Caco-2 (cell line): ENCODE results near the gene AGTRAP. TPM values are rescaled to one million over a fixed set of nuclear protein-coding genes. Genes with fewer than 3 reads are reported as not detected.

Experiments
- BruUV-seq: library from RNA; stranded (reverse); fragments of 400-500 nt; replicated peaks from 2 replicates; lab custom pipeline; 2021; lab: Mats Ljungman, UMichigan
- CTCF ChIA-PET: fragments of 300-600 bp; sonication (Branson Sonifier 250); formaldehyde crosslinking; loops from one replicate; lab custom pipeline; 2022; ENCODE audit warnings: antibody characterized with exemption; lab: Charles Lee
- POLR2A ChIA-PET: fragments of 300-600 bp; sonication (Branson Sonifier 250); formaldehyde crosslinking; loops from one replicate; lab custom pipeline; 2022; ENCODE audit warnings: antibody characterized with exemption; lab: Charles Lee
- DNase-seq, 2 experiments: peaks; one replicate each; pipeline versions ENCODE4 v3.0.0 to v3.0.0-alpha.2; 2020 to 2022
- H3K27me3 ChIP-seq: replicated peaks from 2 replicates; pipeline ENCODE4 v1.6.0; 2011; ENCODE audit warnings: low read length; ENCODE audit not compliant: control insufficient read depth, insufficient read depth
- H3K36me3 ChIP-seq: 2 replicates; pipeline ENCODE4 v1.5.1; 2011; ENCODE audit warnings: low read length; ENCODE audit not compliant: control insufficient read depth, insufficient read depth
- H3K4me1 ChIP-seq: fragments of 250-450 bp; sonication (Bioruptor Pico); 2 replicates; pipeline ENCODE4 v1.5.1; 2020; ENCODE audit warnings: mild to moderate bottlenecking
- H3K4me3 ChIP-seq: 2 replicates; pipeline ENCODE4 v1.5.1; 2011; ENCODE audit warnings: low read depth, mild to moderate bottlenecking, control low read depth, low read length
- H3K9me3 ChIP-seq: fragments of 250-450 bp; sonication (Bioruptor Pico); 2 replicates; pipeline ENCODE4 v1.5.1; 2020; ENCODE audit warnings: mild to moderate bottlenecking, moderate library complexity
- H3K27ac Mint-ChIP-seq: one replicate; pipeline ENCODE4 v1.8.0; 2022; ENCODE audit warnings: mixed read lengths; ENCODE audit not compliant: unreplicated experiment
- H3K27me3 Mint-ChIP-seq: one replicate; pipeline ENCODE4 v1.8.0; 2022; ENCODE audit warnings: mixed read lengths; ENCODE audit not compliant: insufficient read depth, unreplicated experiment
- H3K36me3 Mint-ChIP-seq: one replicate; pipeline ENCODE4 v1.8.0; 2022; ENCODE audit warnings: mild to moderate bottlenecking, mixed read lengths; ENCODE audit not compliant: insufficient read depth, unreplicated experiment
- H3K4me1 Mint-ChIP-seq: one replicate; pipeline ENCODE4 v1.8.0; 2022; ENCODE audit warnings: low read depth, mixed read lengths; ENCODE audit not compliant: unreplicated experiment
- H3K4me3 Mint-ChIP-seq: one replicate; pipeline ENCODE4 v1.8.0; 2022; ENCODE audit warnings: mild to moderate bottlenecking, moderate library complexity, mixed read lengths; ENCODE audit not compliant: unreplicated experiment
- H3K9me3 Mint-ChIP-seq: one replicate; pipeline ENCODE4 v1.8.0; 2022; ENCODE audit warnings: mixed read lengths; ENCODE audit not compliant: unreplicated experiment
- CTCF ChIP-seq, 2 experiments: fragments of 200-600 bp in 1 of 2; IDR thresholded peaks; 1 replicate in 1 of 2; 2 replicates in 1 of 2; pipeline versions ENCODE4 v1.5.1 to v1.8.0; 2011 to 2022; ENCODE audit warnings: antibody characterized with exemption in 1 of 2, control low read depth in 1 of 2, inconsistent platforms in 1 of 2, low read depth in 1 of 2, low read length in 1 of 2, mild to moderate bottlenecking in 1 of 2, moderate library complexity in 1 of 2; ENCODE audit not compliant: insufficient read depth in 1 of 2, severe bottlenecking in 1 of 2, unreplicated experiment in 1 of 2
- intact Hi-C: fragments of 100-400 bp; cut with micrococcal nuclease; formaldehyde crosslinking; loops from one replicate; pipeline ENCODE4 v1.10.0; 2022; ENCODE audit not compliant: unreplicated experiment
- total RNA-seq: library from RNA; stranded (reverse); gene quantifications from 2 replicates; pipeline ENCODE4 v1.2.3, GENCODE V29; 2022

AGTRAP gene
- total RNA-seq, 1 experiment from 2014 or later: 44.4 TPM

GRCh38 chr1:11778336-11778735 lies 42.4 kb downstream of the AGTRAP start:
- intact Hi-C loops: no loop called here
- DNase-seq: no peak
- no peaks in the 10 kb centered on the region for H3K9me3 Mint-ChIP-seq
- H3K4me1 Mint-ChIP-seq: no peaks in the 10 kb centered on the region
- H3K9me3 ChIP-seq: no peaks in the 10 kb centered on the region
- CTCF ChIA-PET: no interaction called here
- no peak overlapping the region for H3K4me3 Mint-ChIP-seq
- H3K4me3 ChIP-seq: no peak overlapping the region
- H3K4me1 ChIP-seq: no peaks in the 10 kb centered on the region
- no peaks in the 10 kb centered on the region for H3K27me3 ChIP-seq
- no peaks in the 10 kb centered on the region for H3K36me3 Mint-ChIP-seq
- no peak overlapping the region for H3K27ac Mint-ChIP-seq
- TF ChIP-seq CTCF (IDR thresholded peaks at IDR 0.05; ENCODE audit: insufficient read depth in 1 of 2, low read depth in 1 of 2, low read length in 1 of 2, severe bottlenecking in 1 of 2, unreplicated experiment in 1 of 2): no peak
- no peaks in the 10 kb centered on the region for H3K27me3 Mint-ChIP-seq
- POLR2A ChIA-PET: no interaction called here
- BruUV-seq: no TSS peak
- no peaks in the 10 kb centered on the region for H3K36me3 ChIP-seq

DNA sequence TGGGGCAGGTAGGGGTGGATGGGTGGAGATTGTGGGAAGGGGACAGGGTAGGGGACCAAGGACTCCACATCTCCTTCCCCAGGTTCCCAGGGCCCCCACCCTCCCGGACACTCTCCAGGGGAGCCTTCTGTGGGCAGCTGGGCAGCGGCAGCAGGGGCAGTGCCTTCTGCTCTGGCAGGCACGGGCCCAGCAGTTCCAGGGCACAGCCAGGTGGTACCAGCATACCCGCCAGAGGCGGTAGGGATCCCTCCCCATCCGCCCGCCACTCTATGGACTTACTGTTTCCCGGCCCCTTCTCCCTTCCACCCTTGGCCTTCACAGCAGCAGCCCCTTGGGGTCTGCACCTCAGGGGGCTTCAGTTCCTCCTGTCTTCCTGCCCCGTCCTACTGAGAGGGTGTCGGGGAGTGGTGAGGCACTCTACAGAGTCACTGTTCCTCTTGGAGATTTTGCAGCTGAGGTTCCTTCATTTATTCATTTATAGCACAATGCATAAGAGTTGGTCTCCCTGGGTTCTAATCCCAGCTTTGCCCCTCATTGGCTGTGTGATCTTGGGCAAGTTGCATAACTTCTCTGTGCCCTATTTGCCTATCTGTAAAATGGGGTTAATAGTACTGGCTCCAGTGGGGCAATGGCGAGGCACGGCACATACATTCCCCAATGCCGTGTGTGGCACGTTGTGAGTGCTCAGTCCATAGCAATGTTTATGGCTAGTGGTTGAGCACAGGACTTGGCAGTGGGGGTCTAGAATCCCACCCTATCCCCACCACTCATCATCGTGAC lies 43.1 kb downstream of the AGTRAP start:
- no peak for DNase-seq
- no peaks in the 10 kb centered on the region for H3K4me1 Mint-ChIP-seq
- H3K4me3 ChIP-seq: no peak overlapping the region
- ChIA-PET POLR2A (no interaction called here), CTCF (no interaction called here)
- BruUV-seq: no TSS peak
- no peaks in the 10 kb centered on the region for H3K36me3 Mint-ChIP-seq
- H3K4me3 Mint-ChIP-seq: no peak overlapping the region
- H3K9me3 Mint-ChIP-seq: no peaks in the 10 kb centered on the region
- no peak overlapping the region for H3K27ac Mint-ChIP-seq
- no peaks in the 10 kb centered on the region for H3K27me3 Mint-ChIP-seq
- H3K36me3 ChIP-seq: no peaks in the 10 kb centered on the region
- no peaks in the 10 kb centered on the region for H3K27me3 ChIP-seq
- intact Hi-C loops: no loop called here
- TF ChIP-seq CTCF (IDR thresholded peaks at IDR 0.05; ENCODE audit: insufficient read depth in 1 of 2, low read depth in 1 of 2, low read length in 1 of 2, severe bottlenecking in 1 of 2, unreplicated experiment in 1 of 2): no peak
- no peaks in the 10 kb centered on the region for H3K9me3 ChIP-seq
- H3K4me1 ChIP-seq: no peaks in the 10 kb centered on the region

DNA sequence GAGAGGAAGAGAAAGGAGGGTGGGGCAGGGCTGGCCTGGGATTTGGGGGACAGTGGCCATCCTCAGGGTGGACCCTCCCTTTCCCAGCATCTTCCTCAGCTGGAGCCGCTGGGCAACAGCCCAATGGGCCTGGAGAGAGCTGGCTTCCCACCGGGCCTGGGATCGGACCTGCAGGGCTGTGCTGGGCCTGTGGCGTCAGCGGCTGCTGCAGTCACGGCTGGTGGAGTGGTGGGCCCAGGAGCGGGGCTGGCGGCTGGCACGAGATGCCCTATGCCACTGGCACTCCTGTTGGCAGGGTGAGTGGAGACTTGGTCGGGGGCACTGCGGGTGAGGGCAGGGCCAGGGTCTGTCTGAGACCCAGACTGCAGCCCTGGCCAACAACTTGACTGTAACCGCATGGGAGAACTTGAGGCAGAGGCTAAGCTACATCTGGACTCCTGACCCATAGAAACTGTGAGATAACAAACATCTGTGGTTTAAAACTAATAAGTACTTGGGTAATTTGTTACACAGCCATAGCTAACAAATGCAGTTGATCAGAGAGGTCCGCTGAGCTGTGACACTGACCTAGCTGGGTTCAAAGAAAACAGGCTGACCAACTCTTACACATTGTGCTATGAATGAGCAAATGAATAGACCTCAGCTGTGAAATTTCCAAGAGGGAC lies 43.9 kb downstream of the AGTRAP start:
- CTCF ChIA-PET: no interaction called here
- no peak overlapping the region for H3K27ac Mint-ChIP-seq
- no TSS peak for BruUV-seq

More for the DNA sequence above, 43.9 kb downstream of the AGTRAP start:
- H3K4me1 Mint-ChIP-seq: no peaks in the 10 kb centered on the region
- intact Hi-C loops: no loop called here
- H3K36me3 ChIP-seq: no peaks in the 10 kb centered on the region
- no peak for DNase-seq
- POLR2A ChIA-PET: no interaction called here
- H3K9me3 ChIP-seq: no peaks in the 10 kb centered on the region
- H3K4me3 ChIP-seq: no peak overlapping the region
- H3K27me3 Mint-ChIP-seq: no peaks in the 10 kb centered on the region
- H3K36me3 Mint-ChIP-seq: no peaks in the 10 kb centered on the region
- H3K27me3 ChIP-seq: no peaks in the 10 kb centered on the region
- no peaks in the 10 kb centered on the region for H3K9me3 Mint-ChIP-seq
- no peak for TF ChIP-seq CTCF (IDR thresholded peaks at IDR 0.05; ENCODE audit: insufficient read depth in 1 of 2, low read depth in 1 of 2, low read length in 1 of 2, severe bottlenecking in 1 of 2, unreplicated experiment in 1 of 2)
- no peaks in the 10 kb centered on the region; the same call in 1 of the 2 replicates for H3K4me1 ChIP-seq
- H3K4me3 Mint-ChIP-seq: no peak overlapping the region
